ENCODE data around the gene FRRS1L.
A peak's percentile ranks its signal among the peaks of the same experiment; 100 is the strongest.

The FRRS1L gene

GRCh38 chr9:109119439-109120203, 47.4 kb downstream of the FRRS1L start, which contains the start of gene TMEM245:
TSS of gene TMEM245 (minus strand) at chr9:109119947. CDS start at chr9:109119913, 34 bp downstream.
- H3K4me1 ChIP-seq (ENCODE audit: control insufficient read depth, insufficient read depth, low read length), result peaks cover 13% of the 10 kb centered on the region
- H3K27me3 ChIP-seq (ENCODE audit: control insufficient read depth, insufficient read depth, low read length, poor library complexity, severe bottlenecking), result no peaks in the 10 kb centered on the region
- H3K27ac ChIP-seq (ENCODE audit: insufficient read depth, low read depth, low read length, poor library complexity, severe bottlenecking), result peak within 1 kb of the TSS; percentile 81
- WGBS, 2 experiments, result 0% methylated on average over 88 of the region's 88 CpGs
- H3K36me3 ChIP-seq (ENCODE audit: control insufficient read depth, insufficient read depth, low read length), result no peaks in the 10 kb centered on the region
- peak within 1 kb of the TSS; percentile 96 for H3K4me3 ChIP-seq (ENCODE audit: insufficient read depth, low read depth, low read length)
- no peaks in the 10 kb centered on the region for H3K9me3 ChIP-seq (ENCODE audit: control insufficient read depth, low read length)

GRCh38 chr9:109118808-109119438, 48.1 kb downstream of the FRRS1L start:
- Histone ChIP-seq H3K4me3 (ENCODE audit: insufficient read depth, low read depth, low read length) (peak overlapping the region; percentile 96), H3K4me1 (ENCODE audit: control insufficient read depth, insufficient read depth, low read length) (peaks cover 13% of the 10 kb centered on the region), H3K27ac (ENCODE audit: insufficient read depth, low read depth, low read length, poor library complexity, severe bottlenecking) (peak overlapping the region; percentile 63), H3K36me3 (ENCODE audit: control insufficient read depth, insufficient read depth, low read length) (no peaks in the 10 kb centered on the region), H3K9me3 (ENCODE audit: control insufficient read depth, low read length) (no peaks in the 10 kb centered on the region), H3K27me3 (ENCODE audit: control insufficient read depth, insufficient read depth, low read length, poor library complexity, severe bottlenecking) (no peaks in the 10 kb centered on the region)
- WGBS, 2 experiments, result 1% methylated on average over 29 of the region's 29 CpGs

GRCh38 chr9:109117856-109118807, 48.9 kb downstream of the FRRS1L start:
- peak overlapping the region; percentile 96 for H3K4me3 ChIP-seq (ENCODE audit: insufficient read depth, low read depth, low read length)
- WGBS, 2 experiments, result 46 to 49% methylated on average over 9 to 12 of the region's 14 CpGs
- H3K9me3 ChIP-seq (ENCODE audit: control insufficient read depth, low read length), result no peaks in the 10 kb centered on the region
- H3K36me3 ChIP-seq (ENCODE audit: control insufficient read depth, insufficient read depth, low read length), result no peaks in the 10 kb centered on the region
- no peaks in the 10 kb centered on the region for H3K27me3 ChIP-seq (ENCODE audit: control insufficient read depth, insufficient read depth, low read length, poor library complexity, severe bottlenecking)
- no peak overlapping the region for H3K27ac ChIP-seq (ENCODE audit: insufficient read depth, low read depth, low read length, poor library complexity, severe bottlenecking)
- H3K4me1 ChIP-seq (ENCODE audit: control insufficient read depth, insufficient read depth, low read length), result peaks cover 13% of the 10 kb centered on the region

- Histone ChIP-seq H3K27ac (ENCODE audit: insufficient read depth, low read depth, low read length, poor library complexity, severe bottlenecking) (no peak overlapping the region), H3K4me3 (ENCODE audit: insufficient read depth, low read depth, low read length) (no peak overlapping the region), H3K9me3 (ENCODE audit: control insufficient read depth, low read length) (no peaks in the 10 kb centered on the region), H3K27me3 (ENCODE audit: control insufficient read depth, insufficient read depth, low read length, poor library complexity, severe bottlenecking) (no peaks in the 10 kb centered on the region), H3K4me1 (ENCODE audit: control insufficient read depth, insufficient read depth, low read length) (peaks cover 9% of the 10 kb centered on the region), H3K36me3 (ENCODE audit: control insufficient read depth, insufficient read depth, low read length) (no peaks in the 10 kb centered on the region)
- WGBS, 2 experiments, result 86 to 93% methylated on average over 3 of the region's 3 CpGs
Observed at GRCh38 chr9:109115931-109116526, 51.0 kb downstream of the FRRS1L start.

- H3K4me1 ChIP-seq (ENCODE audit: control insufficient read depth, insufficient read depth, low read length), result peaks cover 9% of the 10 kb centered on the region
- no peaks in the 10 kb centered on the region for H3K9me3 ChIP-seq (ENCODE audit: control insufficient read depth, low read length)
- H3K27ac ChIP-seq (ENCODE audit: insufficient read depth, low read depth, low read length, poor library complexity, severe bottlenecking), result no peak overlapping the region
- WGBS, 2 experiments, result 88 to 90% methylated on average over 3 of the region's 3 CpGs
- H3K36me3 ChIP-seq (ENCODE audit: control insufficient read depth, insufficient read depth, low read length), result no peaks in the 10 kb centered on the region
- no peaks in the 10 kb centered on the region for H3K27me3 ChIP-seq (ENCODE audit: control insufficient read depth, insufficient read depth, low read length, poor library complexity, severe bottlenecking)
- no peak overlapping the region for H3K4me3 ChIP-seq (ENCODE audit: insufficient read depth, low read depth, low read length)
Observed at GRCh38 chr9:109114670-109115069, 52.4 kb downstream of the FRRS1L start.

- Histone ChIP-seq H3K4me3 (ENCODE audit: insufficient read depth, low read depth, low read length) (no peak overlapping the region), H3K4me1 (ENCODE audit: control insufficient read depth, insufficient read depth, low read length) (peaks cover 9% of the 10 kb centered on the region), H3K27me3 (ENCODE audit: control insufficient read depth, insufficient read depth, low read length, poor library complexity, severe bottlenecking) (no peaks in the 10 kb centered on the region), H3K36me3 (ENCODE audit: control insufficient read depth, insufficient read depth, low read length) (no peaks in the 10 kb centered on the region), H3K9me3 (ENCODE audit: control insufficient read depth, low read length) (no peaks in the 10 kb centered on the region), H3K27ac (ENCODE audit: insufficient read depth, low read depth, low read length, poor library complexity, severe bottlenecking) (no peak overlapping the region)
- 89 to 91% methylated on average over 12 of the region's 12 CpGs for WGBS, 2 experiments
Observed at GRCh38 chr9:109113892-109114609, 53.0 kb downstream of the FRRS1L start.

- Histone ChIP-seq H3K4me3 (ENCODE audit: insufficient read depth, low read depth, low read length) (no peak overlapping the region), H3K27ac (ENCODE audit: insufficient read depth, low read depth, low read length, poor library complexity, severe bottlenecking) (no peak overlapping the region), H3K4me1 (ENCODE audit: control insufficient read depth, insufficient read depth, low read length) (peaks cover 7% of the 10 kb centered on the region), H3K36me3 (ENCODE audit: control insufficient read depth, insufficient read depth, low read length) (no peaks in the 10 kb centered on the region), H3K27me3 (ENCODE audit: control insufficient read depth, insufficient read depth, low read length, poor library complexity, severe bottlenecking) (no peaks in the 10 kb centered on the region), H3K9me3 (ENCODE audit: control insufficient read depth, low read length) (no peaks in the 10 kb centered on the region)
- WGBS, 2 experiments, result 87 to 94% methylated on average over 2 to 3 of the region's 3 CpGs
Observed at GRCh38 chr9:109113254-109113653, 53.8 kb downstream of the FRRS1L start.

- Histone ChIP-seq H3K36me3 (ENCODE audit: control insufficient read depth, insufficient read depth, low read length) (no peaks in the 10 kb centered on the region), H3K27ac (ENCODE audit: insufficient read depth, low read depth, low read length, poor library complexity, severe bottlenecking) (no peak overlapping the region), H3K9me3 (ENCODE audit: control insufficient read depth, low read length) (no peaks in the 10 kb centered on the region), H3K27me3 (ENCODE audit: control insufficient read depth, insufficient read depth, low read length, poor library complexity, severe bottlenecking) (no peaks in the 10 kb centered on the region), H3K4me1 (ENCODE audit: control insufficient read depth, insufficient read depth, low read length) (no peaks in the 10 kb centered on the region), H3K4me3 (ENCODE audit: insufficient read depth, low read depth, low read length) (no peak overlapping the region)
- WGBS, 2 experiments, result 94 to 98% methylated on average over 3 to 4 of the region's 5 CpGs
Observed at GRCh38 chr9:109110329-109111021, 56.6 kb downstream of the FRRS1L start.

- H3K4me3 ChIP-seq (ENCODE audit: insufficient read depth, low read depth, low read length), result no peak overlapping the region
- no peak overlapping the region for H3K27ac ChIP-seq (ENCODE audit: insufficient read depth, low read depth, low read length, poor library complexity, severe bottlenecking)
- H3K27me3 ChIP-seq (ENCODE audit: control insufficient read depth, insufficient read depth, low read length, poor library complexity, severe bottlenecking), result no peaks in the 10 kb centered on the region
- no peaks in the 10 kb centered on the region for H3K9me3 ChIP-seq (ENCODE audit: control insufficient read depth, low read length)
- no peaks in the 10 kb centered on the region for H3K4me1 ChIP-seq (ENCODE audit: control insufficient read depth, insufficient read depth, low read length)
- no peaks in the 10 kb centered on the region for H3K36me3 ChIP-seq (ENCODE audit: control insufficient read depth, insufficient read depth, low read length)
Observed at GRCh38 chr9:109109967-109110328, 57.1 kb downstream of the FRRS1L start.
